ENCODE data around the gene SMC6.

SMC6 gene

GRCh38 chr2:17615147-17615546, 138.5 kb downstream of the SMC6 start:
- no peak for DNase-seq

DNA sequence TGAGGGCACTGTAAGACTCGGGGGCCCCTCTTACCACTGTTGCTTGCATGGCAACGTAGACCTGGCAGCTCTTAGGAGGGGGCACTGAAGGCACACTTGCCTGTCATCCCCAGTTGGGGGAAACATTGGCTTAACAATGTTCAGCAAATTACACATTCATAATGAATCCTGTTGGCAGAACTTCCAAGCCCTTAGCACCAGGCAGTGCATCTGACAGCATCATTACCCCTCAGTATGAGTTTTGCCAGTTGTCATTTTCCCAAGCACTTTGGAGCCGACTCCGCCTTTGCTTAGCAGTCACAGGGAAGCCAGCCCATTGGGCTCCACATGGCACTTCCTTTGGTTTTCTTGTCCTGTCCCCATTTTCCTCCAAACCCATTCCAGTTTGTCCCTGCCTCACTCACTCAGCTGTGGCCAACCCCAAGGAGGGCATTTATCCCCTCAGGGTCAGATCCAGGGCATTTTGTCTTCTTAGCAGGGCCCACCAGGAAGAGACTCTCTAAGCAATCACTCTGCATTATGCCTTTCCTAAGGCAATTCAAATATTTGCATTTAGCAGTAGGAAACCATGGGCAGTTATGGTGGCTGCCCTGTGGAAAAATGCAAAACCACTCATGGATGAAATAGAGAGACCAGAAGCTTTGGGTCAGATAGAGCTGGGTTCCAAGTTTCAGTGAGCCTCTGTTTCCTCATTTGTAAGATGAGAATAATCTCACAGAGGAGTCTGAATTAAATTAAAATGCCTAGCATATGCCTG, 139.3 kb downstream of the SMC6 start:
- DNase-seq: no peak

Measured in activated naive CD4-positive, alpha-beta T cell (primary cell).